ENCODE data around the gene NCKAP5.

NCKAP5 gene

GRCh38 chr2:133152801-133153200, 415.5 kb downstream of the NCKAP5 start:
- no peak for DNase-seq (ENCODE audit: low read depth, low spot score)

GRCh38 chr2:133148187-133148586, 420.1 kb downstream of the NCKAP5 start:
- no peak for DNase-seq (ENCODE audit: low read depth, low spot score)

GRCh38 chr2:133146893-133147292, 421.4 kb downstream of the NCKAP5 start:
- no peak for DNase-seq (ENCODE audit: low read depth, low spot score)

GRCh38 chr2:133143645-133144044, 424.6 kb downstream of the NCKAP5 start:
- no peak for DNase-seq (ENCODE audit: low read depth, low spot score)

GRCh38 chr2:133142087-133142486, 426.2 kb downstream of the NCKAP5 start:
- no peak for DNase-seq (ENCODE audit: low read depth, low spot score)

GRCh38 chr2:133140620-133141019, 427.6 kb downstream of the NCKAP5 start:
- DNase-seq (ENCODE audit: low read depth, low spot score), result no peak

- DNase-seq (ENCODE audit: low read depth, low spot score), result no peak
Observed at GRCh38 chr2:133139847-133140533, 428.3 kb downstream of the NCKAP5 start.

- DNase-seq (ENCODE audit: low read depth, low spot score), result no peak
Observed at GRCh38 chr2:133138693-133139092, 429.6 kb downstream of the NCKAP5 start.

GRCh38 chr2:133135035-133135654, 433.1 kb downstream of the NCKAP5 start:
- no peak for DNase-seq (ENCODE audit: low read depth, low spot score)

GRCh38 chr2:133130548-133131246, 437.6 kb downstream of the NCKAP5 start:
- DNase-seq (ENCODE audit: low read depth, low spot score), result no peak

GRCh38 chr2:133124446-133124845, 443.8 kb downstream of the NCKAP5 start:
- no peak for DNase-seq (ENCODE audit: low read depth, low spot score)

GRCh38 chr2:133123904-133124303, 444.4 kb downstream of the NCKAP5 start:
- DNase-seq (ENCODE audit: low read depth, low spot score), result no peak

GRCh38 chr2:133123393-133123792, 444.9 kb downstream of the NCKAP5 start:
- DNase-seq (ENCODE audit: low read depth, low spot score), result no peak

GRCh38 chr2:133122529-133122928, 445.7 kb downstream of the NCKAP5 start:
- DNase-seq (ENCODE audit: low read depth, low spot score), result no peak

- no peak for DNase-seq (ENCODE audit: low read depth, low spot score)
Observed at GRCh38 chr2:133120310-133120709, 448.0 kb downstream of the NCKAP5 start.

- DNase-seq (ENCODE audit: low read depth, low spot score), result no peak
Observed at GRCh38 chr2:133110201-133110600, 458.1 kb downstream of the NCKAP5 start.

GRCh38 chr2:133109772-133110171, 458.5 kb downstream of the NCKAP5 start:
- DNase-seq (ENCODE audit: low read depth, low spot score), result no peak

GRCh38 chr2:133107058-133107815, 461.0 kb downstream of the NCKAP5 start:
- no peak for DNase-seq (ENCODE audit: low read depth, low spot score)

GRCh38 chr2:133104871-133105270, 463.4 kb downstream of the NCKAP5 start:
- DNase-seq (ENCODE audit: low read depth, low spot score), result no peak

GRCh38 chr2:133098787-133099186, 469.5 kb downstream of the NCKAP5 start:
- DNase-seq (ENCODE audit: low read depth, low spot score), result no peak

- DNase-seq (ENCODE audit: low read depth, low spot score), result no peak
Observed at GRCh38 chr2:133097666-133098065, 470.6 kb downstream of the NCKAP5 start.

- no peak for DNase-seq (ENCODE audit: low read depth, low spot score)
Observed at GRCh38 chr2:133092571-133092970, 475.7 kb downstream of the NCKAP5 start.
